ENCODE results near the gene DNAJB9. TPM values are rescaled to one million over a fixed set of nuclear protein-coding genes. Genes with fewer than 3 reads are reported as not detected.

The DNAJB9 gene
- total RNA-seq, 4 donors from 2014 or later, result 2.8 to 28.3 (median 14.4) TPM

GRCh38 chr7:108578937-108579336, 9.3 kb downstream of the DNAJB9 start:
- H3K4me3 ChIP-seq, result no peak overlapping the region
- H3K9me3 ChIP-seq, result no peaks in the 10 kb centered on the region
- no peaks in the 10 kb centered on the region for H3K27me3 ChIP-seq
- WGBS, 2 donors (ENCODE audit: low coverage in 1 of 2), result 95 to 98% methylated on average over 3 to 7 of the region's 7 CpGs
- no peak overlapping the region for H3K27ac ChIP-seq
- no peak for DNase-seq
- in situ Hi-C loops (cut with MboI; ENCODE audit: low pct_ligation_motif_present in 1 of 4, low pct_unique_long_range_greater_than_20kb in 1 of 4, low sequenced_read_pairs in 3 of 4) (loop anchor here in 1 of 4 donors (10.0 kb wide), 1 partner anchor 54 kb away; the partner anchor contains the start of gene PNPLA8), intact Hi-C loops (cut with DNase I; ENCODE audit: low total_unique reads) (no loop called here)
- H3K36me3 ChIP-seq, result peaks cover 0 to 9% (median 0%) of the 10 kb centered on the region in 4 donors
- no peak for TF ChIP-seq POLR2A (IDR thresholded peaks at IDR 0.05)
- no peak for TF ChIP-seq POLR2AphosphoS5 (IDR thresholded peaks at IDR 0.05)
- TF ChIP-seq CTCF (IDR thresholded peaks at IDR 0.05), result no peak
- no peak for TF ChIP-seq EP300 (IDR thresholded peaks at IDR 0.05; ENCODE audit: low read depth)
- H3K4me1 ChIP-seq, result no peaks in the 10 kb centered on the region

GRCh38 chr7:108580298-108580697, 10.6 kb downstream of the DNAJB9 start:
- peaks cover 0 to 9% (median 0%) of the 10 kb centered on the region in 4 donors for H3K36me3 ChIP-seq
- 71 to 100% methylated on average over 1 to 4 of the region's 6 CpGs for whole genome bisulfite sequencing, 2 donors (ENCODE audit: low coverage in 1 of 2)
- no peak overlapping the region for H3K4me3 ChIP-seq
- no peaks in the 10 kb centered on the region for H3K9me3 ChIP-seq
- TF ChIP-seq CTCF (IDR thresholded peaks at IDR 0.05), result no peak
- TF ChIP-seq POLR2A (IDR thresholded peaks at IDR 0.05), result no peak
- no peak for TF ChIP-seq POLR2AphosphoS5 (IDR thresholded peaks at IDR 0.05)
- no peak for TF ChIP-seq EP300 (IDR thresholded peaks at IDR 0.05; ENCODE audit: low read depth)
- intact Hi-C loops (cut with DNase I; ENCODE audit: low total_unique reads) (no loop called here), in situ Hi-C loops (cut with MboI; ENCODE audit: low pct_ligation_motif_present in 1 of 4, low pct_unique_long_range_greater_than_20kb in 1 of 4, low sequenced_read_pairs in 3 of 4) (no loop called here)
- no peaks in the 10 kb centered on the region for H3K27me3 ChIP-seq
- no peak for DNase-seq
- H3K27ac ChIP-seq, result no peak overlapping the region
- no peaks in the 10 kb centered on the region for H3K4me1 ChIP-seq

- Histone ChIP-seq H3K9me3 (no peaks in the 10 kb centered on the region), H3K4me1 (no peaks in the 10 kb centered on the region)
- in situ Hi-C loops (cut with MboI; ENCODE audit: low pct_ligation_motif_present in 1 of 4, low pct_unique_long_range_greater_than_20kb in 1 of 4, low sequenced_read_pairs in 3 of 4), result no loop called here
These were observed 12.2 kb downstream of the DNAJB9 start for GRCh38 chr7:108581655-108582491.

More at GRCh38 chr7:108581655-108582491, 12.2 kb downstream of the DNAJB9 start:
- no peak for DNase-seq
- intact Hi-C loops (cut with DNase I; ENCODE audit: low total_unique reads), result no loop called here
- Histone ChIP-seq H3K4me3 (no peak overlapping the region), H3K36me3 (peaks cover 0 to 9% (median 0%) of the 10 kb centered on the region in 4 donors), H3K27ac (no peak overlapping the region), H3K27me3 (no peaks in the 10 kb centered on the region)
- no peak for TF ChIP-seq POLR2A (IDR thresholded peaks at IDR 0.05)
- no peak for TF ChIP-seq POLR2AphosphoS5 (IDR thresholded peaks at IDR 0.05)
- TF ChIP-seq EP300 (IDR thresholded peaks at IDR 0.05; ENCODE audit: low read depth), result no peak
- no peak for TF ChIP-seq CTCF (IDR thresholded peaks at IDR 0.05)
- 47 to 64% methylated on average over 4 of the region's 4 CpGs for WGBS, 2 donors (ENCODE audit: low coverage in 1 of 2)
